WI38 (cell line): ENCODE measurements around the gene ADSS1.

Experiments used
- H3K4me3 ChIP-seq: 2 replicates; pipeline ENCODE4 v1.5.1; 2011; ENCODE audit warnings: low read depth, mild to moderate bottlenecking, control low read depth, low read length
- TF ChIP-seq, protein P1 (sequence below): IDR thresholded peaks from 2 replicates; pipeline ENCODE4 v1.5.1; 2012; ENCODE audit warnings: low read depth, mild to moderate bottlenecking, control low read depth, low read length

The ADSS1 gene

DNA sequence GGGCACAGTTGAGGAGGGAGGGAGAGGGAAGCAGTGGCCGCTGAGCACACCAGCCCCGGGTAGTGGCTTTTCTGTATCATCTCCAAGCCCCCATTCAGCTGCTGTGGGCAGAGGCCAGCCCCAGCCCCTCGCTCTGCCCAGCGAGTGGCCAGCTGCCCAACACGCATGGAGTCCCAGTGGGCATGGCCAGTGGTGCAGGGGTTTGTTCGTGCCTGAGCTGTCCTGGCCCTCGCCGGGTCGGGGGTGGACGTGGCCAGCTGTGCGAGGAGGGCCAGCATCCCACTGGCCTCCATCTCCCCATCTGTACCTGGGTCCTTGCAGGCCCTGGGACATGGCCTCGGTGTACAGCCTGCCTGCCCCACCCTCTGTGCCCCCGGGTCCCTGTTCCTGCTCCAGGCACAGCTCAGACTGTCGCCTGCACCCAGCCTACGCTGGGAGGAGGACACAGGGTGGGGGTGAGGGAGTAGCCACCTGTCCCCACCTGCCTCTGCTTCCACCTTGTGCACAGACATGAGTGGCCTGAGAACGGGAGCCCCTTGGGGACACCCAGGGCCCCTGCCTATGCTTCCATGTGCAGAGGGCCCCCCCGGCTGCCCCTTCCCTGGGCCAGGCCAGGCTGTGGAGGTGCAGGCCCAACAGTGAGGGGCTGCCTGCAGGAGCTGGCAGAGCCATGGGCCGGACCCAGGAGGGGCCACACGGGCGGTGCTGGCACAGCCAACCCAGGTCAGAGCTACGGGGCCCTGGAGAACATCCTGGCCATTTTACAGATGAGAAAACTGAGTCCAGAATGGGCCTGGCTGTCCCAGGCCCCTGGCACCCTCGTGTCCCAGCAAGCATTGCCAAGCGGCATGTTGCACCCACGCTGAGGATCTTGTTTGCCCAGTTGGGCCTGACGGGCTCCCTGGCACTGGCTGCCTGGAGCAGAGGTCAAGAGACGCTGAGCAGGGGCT is 30.3 kb upstream of the ADSS1 start:
- H3K4me3 ChIP-seq = no peak overlapping the region
- TF ChIP-seq, protein P1, sequence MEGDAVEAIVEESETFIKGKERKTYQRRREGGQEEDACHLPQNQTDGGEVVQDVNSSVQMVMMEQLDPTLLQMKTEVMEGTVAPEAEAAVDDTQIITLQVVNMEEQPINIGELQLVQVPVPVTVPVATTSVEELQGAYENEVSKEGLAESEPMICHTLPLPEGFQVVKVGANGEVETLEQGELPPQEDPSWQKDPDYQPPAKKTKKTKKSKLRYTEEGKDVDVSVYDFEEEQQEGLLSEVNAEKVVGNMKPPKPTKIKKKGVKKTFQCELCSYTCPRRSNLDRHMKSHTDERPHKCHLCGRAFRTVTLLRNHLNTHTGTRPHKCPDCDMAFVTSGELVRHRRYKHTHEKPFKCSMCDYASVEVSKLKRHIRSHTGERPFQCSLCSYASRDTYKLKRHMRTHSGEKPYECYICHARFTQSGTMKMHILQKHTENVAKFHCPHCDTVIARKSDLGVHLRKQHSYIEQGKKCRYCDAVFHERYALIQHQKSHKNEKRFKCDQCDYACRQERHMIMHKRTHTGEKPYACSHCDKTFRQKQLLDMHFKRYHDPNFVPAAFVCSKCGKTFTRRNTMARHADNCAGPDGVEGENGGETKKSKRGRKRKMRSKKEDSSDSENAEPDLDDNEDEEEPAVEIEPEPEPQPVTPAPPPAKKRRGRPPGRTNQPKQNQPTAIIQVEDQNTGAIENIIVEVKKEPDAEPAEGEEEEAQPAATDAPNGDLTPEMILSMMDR = no peak

DNA sequence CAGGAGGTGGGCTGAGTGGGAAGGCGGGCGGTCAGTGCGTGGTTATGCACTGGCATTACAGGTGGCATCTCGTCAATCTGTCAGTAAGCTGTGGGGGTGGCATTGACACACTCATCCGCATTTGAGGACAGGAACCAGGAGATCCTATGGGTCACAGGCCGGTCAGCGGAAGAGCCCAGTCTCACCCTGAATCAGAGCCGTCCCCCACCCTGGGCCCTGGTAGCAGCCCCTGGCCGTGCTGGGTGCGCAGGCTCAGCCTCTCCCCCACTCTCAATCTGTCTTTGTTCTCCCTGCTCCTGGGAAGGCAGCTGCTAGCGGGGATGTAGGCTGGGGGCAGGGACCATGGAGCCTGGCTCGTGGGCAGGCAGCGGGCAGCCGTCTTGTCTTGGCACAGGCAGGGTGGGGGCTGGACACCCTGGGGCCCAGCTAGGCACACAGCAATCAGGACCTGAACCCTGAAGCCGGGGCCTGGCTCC is 29.5 kb upstream of the ADSS1 start:
- TF ChIP-seq, protein P1 = no peak
- H3K4me3 ChIP-seq = no peak overlapping the region

DNA sequence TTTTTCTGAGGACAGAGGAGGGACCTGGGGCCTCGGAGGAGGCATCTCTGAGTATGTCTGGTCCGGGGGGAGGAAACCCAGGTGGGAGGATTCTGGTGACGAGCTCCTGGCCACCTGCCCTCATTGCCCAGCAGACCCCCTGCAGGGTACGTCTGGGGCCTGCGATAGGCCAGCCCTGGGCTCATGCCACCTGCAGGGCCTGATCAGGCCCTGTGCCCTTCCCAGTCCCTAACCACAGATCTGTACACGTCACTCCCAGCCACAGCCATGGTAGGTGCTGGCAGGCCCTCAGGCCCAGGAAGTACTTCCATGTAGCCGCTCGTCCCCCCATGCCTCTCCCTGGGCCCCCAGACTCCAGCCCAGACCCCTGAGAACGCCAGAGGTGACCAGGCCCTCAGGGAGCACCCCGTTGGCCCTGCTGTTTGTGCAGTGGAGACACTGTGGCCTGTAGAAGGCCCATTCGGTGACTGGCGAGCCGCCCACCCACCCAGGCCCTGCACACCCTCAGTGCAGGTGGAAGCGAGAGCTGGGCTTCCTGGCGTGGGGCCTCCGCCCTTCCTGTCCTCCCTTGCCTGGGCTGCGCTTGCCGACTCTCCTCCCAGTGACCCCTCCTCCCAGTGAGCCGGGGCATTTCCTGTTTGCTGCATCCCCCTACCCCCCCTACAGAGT is 28.9 kb upstream of the ADSS1 start:
- TF ChIP-seq, protein P1 = no peak
- no peak overlapping the region for H3K4me3 ChIP-seq

DNA sequence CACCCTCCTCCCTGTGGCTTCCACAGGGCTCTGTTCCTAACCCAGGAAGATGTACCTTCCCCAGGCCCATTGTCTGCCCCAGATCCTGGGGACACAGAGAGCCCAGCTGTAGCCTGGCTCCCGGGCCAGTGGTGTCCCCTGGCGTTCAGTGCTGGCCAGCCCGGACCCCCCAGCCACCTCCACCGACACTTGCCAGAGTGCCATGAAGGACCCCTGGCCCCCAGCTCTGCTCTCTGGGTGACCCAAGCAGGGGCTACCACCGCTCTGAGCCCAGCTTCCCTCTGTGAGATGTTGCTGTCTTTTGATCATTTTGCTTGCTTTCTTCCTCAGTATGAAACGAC is 28.4 kb upstream of the ADSS1 start:
- H3K4me3 ChIP-seq = no peak overlapping the region
- TF ChIP-seq, protein P1 = no peak

DNA sequence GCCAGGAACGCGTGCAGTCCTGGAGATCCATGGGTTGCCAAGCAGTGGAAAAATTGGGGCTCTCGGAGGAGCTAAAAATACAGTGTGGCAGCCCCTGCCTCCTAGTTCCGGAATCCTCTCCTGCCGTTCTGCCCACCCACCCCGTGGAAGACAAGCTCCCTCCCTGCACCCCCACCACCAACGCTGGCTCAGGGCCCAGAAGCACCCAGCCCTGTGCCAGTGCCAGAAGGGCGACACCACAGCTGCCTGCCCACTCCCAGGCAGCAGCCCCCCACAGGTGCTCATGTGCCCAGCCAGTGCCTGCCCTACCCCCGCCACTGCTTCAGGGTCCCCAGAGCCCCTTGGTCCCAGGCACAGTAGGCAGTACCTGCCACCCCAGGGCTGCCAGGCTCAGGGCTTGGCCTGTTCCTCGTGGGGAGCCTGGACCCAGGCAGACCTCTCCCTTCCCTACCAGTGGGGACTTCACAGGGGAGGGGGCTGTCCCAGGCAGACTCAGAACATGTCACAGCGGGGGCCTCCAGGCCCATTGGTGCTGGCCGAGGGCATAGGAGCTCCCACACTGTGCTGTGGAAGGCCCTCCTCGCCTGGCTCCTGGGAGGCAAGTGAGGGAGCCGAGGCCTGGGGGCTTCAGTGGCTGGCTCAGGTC is 27.2 kb upstream of the ADSS1 start:
- H3K4me3 ChIP-seq = no peak overlapping the region
- TF ChIP-seq, protein P1 = no peak

DNA sequence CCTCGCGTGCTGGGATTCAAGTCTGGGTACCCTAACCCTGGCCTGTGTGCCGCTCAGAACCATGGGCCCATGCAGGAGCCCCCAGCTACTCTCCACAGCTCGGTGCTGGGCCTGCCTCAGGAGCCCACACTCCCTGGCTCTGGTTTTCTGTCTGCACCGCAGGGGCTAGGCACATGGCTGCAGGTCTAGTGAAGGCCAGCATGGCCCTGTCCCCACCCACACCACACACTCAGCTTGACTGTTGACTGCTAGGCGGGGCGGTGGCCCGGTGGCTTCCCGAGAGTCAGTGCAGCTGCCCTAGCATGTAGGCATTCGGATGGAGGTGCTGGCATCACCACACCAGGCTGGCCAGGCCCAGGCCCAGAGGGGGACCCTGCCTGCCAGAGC is 26.7 kb upstream of the ADSS1 start:
- TF ChIP-seq, protein P1 = no peak
- no peak overlapping the region for H3K4me3 ChIP-seq
